IPS-NIHi7 (cell line): ENCODE measurements around the gene ZNF132.

ENCODE experiments used
- DNase-seq: peaks from one replicate; pipeline ENCODE4 v3.0.0; 2012; ENCODE audit warnings: mixed read lengths; ENCODE audit errors: extremely low spot score

Gene ZNF132

DNA sequence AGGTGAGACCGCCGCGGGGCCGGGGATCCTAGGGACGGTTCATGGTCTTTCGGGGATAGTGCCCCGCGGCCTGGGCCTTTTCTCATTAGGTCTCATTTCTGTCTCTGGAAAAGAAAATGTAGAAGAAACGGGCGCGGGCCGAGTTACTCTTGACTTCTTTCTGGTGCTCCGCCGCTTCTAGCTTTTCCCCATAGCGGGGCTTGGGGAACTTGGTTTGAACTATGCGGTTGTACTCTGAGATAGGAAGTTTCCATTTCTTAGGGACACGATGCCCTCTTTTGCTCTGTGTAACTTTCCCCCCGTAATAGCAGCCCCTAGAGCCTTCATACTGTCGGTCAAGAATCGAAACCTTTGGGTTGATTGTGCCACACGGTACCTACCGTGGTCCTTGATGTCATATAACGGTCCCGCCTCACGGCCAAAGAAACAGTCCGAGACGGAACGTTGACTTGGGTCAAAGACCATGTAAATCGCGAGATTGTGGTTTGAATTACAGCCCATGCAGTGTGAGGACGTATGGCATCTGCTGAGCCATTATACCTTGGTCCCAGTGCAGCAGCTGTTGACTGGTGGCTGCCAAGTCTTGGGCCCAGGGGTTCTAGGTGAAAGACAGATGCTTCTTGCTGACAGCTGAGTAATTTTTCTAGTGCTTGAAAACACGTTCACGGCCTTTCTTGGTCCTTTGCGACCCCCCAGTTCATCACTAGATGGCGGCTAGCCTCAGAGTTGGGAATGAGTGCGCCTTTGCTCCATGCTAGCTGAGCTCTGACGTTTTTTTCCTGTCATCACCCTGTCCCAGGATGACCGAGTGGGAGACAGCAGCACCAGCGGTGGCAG, 52.4 kb downstream of the ZNF132 start:
- DNase-seq = no peak

DNA sequence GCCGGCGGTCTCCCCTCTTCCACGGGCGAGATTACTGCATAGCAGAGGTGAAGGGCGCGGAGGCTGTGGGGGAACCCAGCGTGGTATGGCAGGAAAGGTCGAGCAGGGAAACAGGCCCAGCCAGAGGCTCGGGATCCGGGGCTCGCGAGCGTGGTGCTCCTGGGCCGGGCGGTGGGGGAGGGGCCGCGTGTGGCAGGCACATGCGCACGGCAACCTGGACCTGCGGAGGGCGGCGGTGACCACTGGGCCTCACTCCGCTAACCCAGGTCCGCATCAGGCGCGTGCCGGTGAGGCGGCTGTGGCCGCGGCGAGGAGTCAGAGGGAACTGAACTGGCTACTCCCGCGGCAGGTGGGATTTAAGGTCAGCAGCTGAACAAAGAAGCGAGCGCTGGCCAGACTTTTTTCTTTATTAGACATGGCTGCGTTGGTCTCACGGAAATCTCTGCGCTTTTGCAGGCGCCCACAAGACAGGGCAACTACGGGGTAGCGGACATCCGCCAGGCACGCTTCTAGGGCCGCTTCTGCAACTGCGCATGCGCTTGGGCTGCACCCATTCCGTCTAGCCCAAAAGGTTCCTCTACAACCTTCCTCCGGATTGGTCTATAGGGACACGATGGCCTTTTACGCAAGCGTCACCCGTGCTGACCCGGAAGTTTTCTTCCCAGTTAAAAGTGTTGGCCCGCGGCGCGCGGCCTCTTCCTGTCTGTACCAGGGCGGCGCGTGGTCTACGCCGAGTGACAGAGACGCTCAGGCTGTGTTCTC, 53.2 kb downstream of the ZNF132 start, which contains the start of gene RPS5:
TSS of gene RPS5 (plus strand) at position 694 of the 762 bp plus-strand sequence. CDS start 869 bp downstream, outside the sequence.
- DNase-seq = peak; percentile 99

DNA sequence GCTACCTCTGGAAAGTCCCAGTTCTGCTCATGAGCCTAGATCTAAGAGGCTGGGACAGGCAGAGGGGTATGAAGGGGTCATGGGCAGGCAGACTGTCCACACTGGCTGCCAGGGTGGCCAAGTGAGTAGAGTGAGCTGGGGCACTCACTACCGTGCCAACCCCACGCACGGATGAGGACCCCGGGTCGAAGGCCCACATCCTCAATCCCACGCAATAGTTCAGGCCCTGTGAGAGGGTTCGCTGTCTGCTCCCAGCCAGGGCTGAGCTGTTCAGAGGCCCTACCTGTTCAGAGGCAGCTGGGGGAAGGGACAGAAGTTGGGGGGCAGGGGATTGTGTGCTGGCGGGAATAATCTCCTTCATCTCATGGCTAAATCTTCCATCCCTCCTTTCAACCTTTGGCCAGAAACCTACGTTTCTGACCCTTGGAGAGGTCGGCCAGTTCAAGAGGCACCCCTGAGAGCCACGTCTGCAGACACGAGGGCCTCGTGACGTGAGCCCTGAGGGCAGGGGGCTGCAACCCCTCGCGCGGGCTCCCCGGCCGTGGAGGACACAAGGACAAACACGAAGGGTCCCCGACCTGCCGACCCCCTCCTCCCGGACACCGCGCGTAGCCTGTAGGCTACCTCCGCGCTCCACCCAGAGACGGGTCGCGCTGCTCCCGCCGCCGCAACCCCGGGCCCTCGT, 53.9 kb downstream of the ZNF132 start:
- no peak for DNase-seq

DNA sequence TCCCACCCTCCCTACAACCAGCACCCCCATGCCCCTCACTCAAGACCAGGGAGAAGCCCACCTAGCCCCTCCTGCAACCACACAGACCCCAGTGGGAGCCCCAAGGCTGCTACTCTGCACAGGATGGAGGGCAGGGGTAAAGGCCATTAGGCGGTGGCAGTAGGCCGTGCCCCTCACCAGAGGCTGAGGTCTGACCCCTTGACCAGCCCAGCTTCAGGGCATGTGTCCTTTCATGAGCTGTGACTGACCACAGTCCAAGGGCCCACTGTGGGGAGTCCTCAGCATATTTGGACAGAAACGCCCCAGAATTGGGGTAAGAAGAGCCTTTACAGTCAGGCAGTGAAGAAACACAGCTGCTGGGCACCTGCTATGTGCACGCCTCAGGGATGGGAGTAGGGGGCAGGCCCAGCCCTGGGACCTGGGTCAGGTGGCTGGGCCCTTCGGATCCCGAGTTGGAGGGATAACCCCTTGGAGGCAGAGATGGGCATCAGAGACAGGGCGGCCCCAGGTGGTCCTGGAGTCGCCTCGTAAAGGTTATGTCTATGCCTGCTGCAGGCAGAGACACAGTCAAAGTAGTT, 54.6 kb downstream of the ZNF132 start:
- DNase-seq = no peak

DNA sequence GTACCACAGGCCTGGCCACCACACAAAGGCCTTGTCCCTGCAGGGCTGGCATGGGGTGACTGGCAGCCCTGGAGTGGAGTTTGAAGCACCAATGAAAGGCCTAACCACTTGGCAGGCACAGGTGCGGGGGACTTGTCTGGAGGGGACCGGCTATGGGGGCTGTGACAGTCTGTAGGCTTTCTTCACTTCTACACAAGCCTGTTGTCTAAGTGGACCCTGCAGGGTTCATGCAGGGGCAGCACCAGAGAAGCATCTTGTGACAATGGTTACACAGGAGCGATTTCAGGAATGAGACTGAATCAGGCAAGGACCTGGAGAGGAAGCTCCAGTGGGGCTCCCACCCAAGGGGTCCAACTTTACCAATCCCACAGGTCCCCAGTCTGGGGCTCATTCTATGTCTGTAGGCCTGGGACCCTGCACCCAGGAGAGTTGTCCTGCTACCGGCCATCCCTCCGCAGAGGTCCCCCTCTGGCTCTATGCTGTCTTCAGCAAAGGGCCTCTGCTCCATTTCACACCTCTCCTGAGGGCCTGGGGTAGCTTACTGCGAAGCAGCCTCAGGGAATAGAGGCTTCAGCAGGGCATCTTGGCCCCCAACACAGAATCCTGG, 56.9 kb downstream of the ZNF132 start:
- no peak for DNase-seq
